Activated gamma-delta T cell (primary cell): Measurements from ENCODE around the gene ASL.
A peak's percentile ranks its signal among the peaks of the same experiment; 100 is the strongest.
"Not testable (repeated sequence)": the region's sequence is repeated elsewhere in the genome, so short reads cannot be mapped to it uniquely, and the experiment has no call there.

Experiments
- DNase-seq: peaks from one replicate; lab custom pipeline; 2025; lab: John Stamatoyannopoulos, UW
- total RNA-seq, 2 donors: gene quantifications; one replicate each; lab custom pipeline; 2026; lab: John Stamatoyannopoulos, UW

ASL gene
- total RNA-seq = 19.5 to 28.0 reads per million in 2 donors

- DNase-seq = peak; percentile 83
These were observed at the start of gene ASL for GRCh38 chr7:66075590-66076461. Gene ASL, plus strand, starts transcription at chr7:66075819. Its CDS starts 263 bp downstream, at chr7:66076082.

GRCh38 chr7:66028342-66028741 is 47.3 kb upstream of the ASL start:
- not testable (repeated sequence) for DNase-seq

GRCh38 chr7:66033471-66034385 is 41.9 kb upstream of the ASL start:
- DNase-seq = no peak

- not testable (repeated sequence) for DNase-seq
These were observed 41.1 kb upstream of the ASL start for GRCh38 chr7:66034436-66035010.

GRCh38 chr7:66036382-66036781 is 39.2 kb upstream of the ASL start:
- no peak for DNase-seq

DNA sequence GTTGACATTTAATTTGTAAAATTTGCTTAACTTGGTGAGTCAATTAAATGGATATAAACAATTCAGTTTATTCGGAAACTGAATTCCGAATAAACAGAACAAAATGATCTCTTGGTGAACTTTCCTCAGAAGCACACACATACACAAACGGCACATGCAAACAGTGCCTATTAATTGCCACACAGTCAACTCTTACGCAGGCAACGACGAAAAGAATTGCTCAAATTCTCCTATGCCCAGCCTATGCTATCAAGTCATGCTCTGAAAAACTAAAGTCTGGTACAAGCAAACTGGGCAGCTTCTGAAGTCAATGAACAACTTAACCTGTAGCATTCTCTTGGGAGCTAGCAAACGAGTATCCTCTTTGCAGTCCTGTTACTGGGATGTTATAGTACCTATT is 38.8 kb upstream of the ASL start:
- no peak for DNase-seq

DNA sequence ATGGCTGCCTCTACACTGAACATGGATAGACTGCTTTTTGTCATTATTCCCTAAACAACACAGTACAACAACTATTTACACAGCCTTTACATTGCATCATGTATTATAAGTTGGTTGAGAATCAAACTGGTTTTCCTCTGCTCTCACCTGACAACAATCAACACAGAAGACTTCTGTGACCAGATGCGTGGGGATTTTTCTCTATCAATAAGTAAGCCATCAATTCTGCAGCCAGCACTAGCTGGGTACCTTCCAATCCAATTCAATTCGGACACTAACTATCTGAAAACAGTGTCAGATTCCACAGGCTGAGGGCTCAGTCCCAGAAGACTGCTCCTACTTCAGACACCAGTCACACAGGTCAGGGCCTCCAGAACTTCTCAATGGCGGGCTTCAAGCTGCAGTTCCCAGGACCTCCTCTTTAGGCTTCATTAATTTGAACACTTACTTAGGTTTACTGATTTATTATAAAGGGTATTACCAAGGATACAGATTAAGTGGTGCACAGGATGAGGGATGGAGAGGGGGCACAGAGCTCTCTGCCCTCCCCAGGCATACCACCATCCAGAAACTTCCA is 36.4 kb upstream of the ASL start:
- DNase-seq = no peak

GRCh38 chr7:66043681-66044497 is 31.7 kb upstream of the ASL start:
- no peak for DNase-seq

GRCh38 chr7:66044498-66044854 is 31.1 kb upstream of the ASL start:
- DNase-seq = not testable (repeated sequence)

DNA sequence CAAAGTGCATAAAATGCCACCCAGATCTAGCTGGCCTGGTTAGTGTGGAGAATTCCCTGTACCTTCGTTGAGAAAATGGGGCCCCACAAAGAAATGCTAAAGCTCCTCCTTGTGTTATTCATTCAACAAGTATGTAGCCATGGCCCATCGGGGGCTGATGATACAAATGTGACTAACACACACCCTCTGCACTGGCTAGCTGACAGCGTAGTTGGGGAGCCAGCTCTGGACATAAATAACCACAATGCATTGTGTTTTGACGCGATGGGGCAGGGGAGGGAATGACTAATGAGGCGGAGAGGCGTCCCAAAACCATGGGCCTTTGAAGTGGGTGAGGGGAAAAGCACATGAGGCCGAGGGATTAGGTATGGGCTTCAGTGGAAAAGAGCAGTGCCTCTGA is 28.2 kb upstream of the ASL start:
- no peak for DNase-seq

- not testable (repeated sequence) for DNase-seq
These were observed 25.7 kb upstream of the ASL start for GRCh38 chr7:66049886-66050285.

DNA sequence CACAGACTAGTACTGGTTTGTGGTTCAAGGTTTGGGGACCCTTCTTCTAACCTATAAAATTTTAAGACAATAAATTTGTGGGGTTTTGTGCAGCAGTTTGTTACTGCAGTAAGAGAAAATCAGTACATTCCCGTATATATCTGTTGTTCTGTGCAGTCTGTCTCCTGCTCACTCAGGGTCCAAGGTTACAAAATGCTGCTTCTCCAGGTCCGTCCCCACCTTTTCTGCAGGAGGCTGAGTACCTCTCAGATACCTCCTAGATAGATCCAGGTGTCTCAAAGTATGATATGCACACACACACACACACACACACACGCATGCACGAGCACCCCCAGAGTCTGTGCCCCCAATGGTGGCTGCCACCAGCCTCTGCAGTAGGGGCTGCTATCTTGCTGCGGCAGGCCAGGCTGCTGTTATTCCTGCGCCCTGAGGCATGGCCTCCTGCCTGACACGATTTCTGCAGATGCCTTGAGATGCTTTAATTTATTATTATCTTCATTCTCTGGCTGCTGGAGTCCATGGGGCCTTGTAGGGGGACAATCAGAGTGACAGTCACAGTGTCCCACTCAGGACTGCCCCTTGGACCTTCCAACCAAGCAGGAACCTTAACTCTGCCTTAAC is 25.2 kb upstream of the ASL start:
- no peak for DNase-seq

GRCh38 chr7:66050990-66051448 is 24.6 kb upstream of the ASL start:
- no peak for DNase-seq

DNA sequence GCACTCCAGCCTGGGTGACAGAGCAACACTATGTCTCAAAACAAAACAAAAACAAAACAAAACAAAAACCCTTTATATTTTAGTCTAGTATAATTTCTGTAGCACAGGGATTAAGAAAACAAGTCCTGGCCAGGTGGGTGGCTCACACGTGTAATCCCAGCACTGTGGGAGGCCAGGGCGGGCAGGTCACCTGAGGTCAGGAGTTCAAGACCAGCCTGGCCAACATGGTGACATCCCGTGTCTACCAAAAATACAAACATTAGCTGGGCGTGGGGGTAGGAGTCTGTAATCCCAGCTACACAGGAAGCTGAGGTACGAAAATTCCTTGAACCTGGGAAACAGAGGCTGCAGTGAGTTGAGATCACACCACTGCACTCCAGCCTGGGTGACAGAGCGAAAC is 23.2 kb upstream of the ASL start:
- DNase-seq = no peak

DNA sequence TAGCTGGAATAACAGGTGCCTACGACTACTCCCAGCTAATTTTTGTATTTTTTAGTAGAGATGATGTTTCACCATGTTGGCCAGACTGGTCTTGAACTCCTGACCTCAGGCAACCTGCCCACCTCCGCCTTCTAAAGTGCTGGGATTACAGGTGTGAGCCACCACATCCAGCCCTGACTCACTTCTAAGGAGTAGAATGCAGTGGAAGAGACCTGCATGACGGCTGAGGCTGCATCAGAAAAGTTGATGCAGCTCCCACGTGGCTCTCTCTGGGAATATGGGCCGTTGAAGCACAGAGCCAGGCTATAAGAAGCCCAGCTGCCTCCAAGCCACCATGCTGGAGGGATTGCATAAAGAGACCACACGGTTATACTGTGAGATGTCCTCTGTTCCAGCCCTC is 21.6 kb upstream of the ASL start:
- no peak for DNase-seq

DNA sequence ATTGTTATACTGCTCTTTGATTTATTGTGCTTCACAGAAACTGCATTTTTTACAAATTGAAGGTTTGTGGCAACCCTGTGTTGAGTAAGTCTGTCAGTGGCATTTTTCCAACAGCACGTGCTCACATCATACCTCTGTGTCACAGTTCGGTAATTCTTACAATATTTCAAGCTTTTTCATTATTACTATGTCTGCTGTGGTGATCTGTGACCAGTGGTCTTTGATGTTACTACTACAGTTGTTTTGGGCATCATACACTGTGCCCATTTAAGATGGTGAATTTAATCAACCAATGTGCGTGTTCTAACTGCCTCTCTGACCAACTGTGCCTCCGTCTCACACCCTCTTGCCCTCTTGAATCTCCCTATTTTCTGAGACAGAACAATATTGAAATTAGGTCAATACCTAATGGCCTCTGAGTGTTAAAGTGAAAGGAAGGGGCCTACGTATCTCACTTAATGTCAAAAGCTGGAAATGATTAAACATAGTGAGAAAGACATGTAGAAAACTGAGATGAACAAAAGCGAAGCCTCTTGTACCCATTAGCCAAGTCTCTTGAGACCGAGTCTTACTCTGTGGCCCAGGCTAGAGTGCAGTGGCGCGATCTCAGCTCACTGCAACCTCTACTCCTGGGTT is 20.2 kb upstream of the ASL start:
- DNase-seq = no peak

GRCh38 chr7:66060796-66061195 is 14.8 kb upstream of the ASL start:
- no peak for DNase-seq

GRCh38 chr7:66069732-66070131 is 5.9 kb upstream of the ASL start:
- no peak for DNase-seq

DNA sequence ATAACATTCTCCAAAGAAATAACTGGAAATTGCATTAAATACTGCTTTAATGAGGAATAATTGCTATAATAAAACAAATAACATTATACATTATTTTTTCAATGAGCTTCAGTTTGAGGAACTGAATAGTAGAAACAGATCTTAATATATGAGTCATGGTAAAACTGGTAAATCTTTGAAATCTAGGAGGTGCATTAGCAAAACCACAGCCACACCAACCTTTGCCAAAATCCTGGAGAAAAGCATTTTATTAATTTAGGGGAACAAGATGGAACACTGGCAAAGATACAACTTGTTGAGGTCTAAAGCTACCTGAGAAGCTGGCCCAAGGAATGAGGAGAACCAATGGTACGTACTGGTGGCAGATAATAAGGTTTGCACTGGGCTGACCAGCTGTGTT is 5.4 kb upstream of the ASL start:
- DNase-seq = no peak

DNA sequence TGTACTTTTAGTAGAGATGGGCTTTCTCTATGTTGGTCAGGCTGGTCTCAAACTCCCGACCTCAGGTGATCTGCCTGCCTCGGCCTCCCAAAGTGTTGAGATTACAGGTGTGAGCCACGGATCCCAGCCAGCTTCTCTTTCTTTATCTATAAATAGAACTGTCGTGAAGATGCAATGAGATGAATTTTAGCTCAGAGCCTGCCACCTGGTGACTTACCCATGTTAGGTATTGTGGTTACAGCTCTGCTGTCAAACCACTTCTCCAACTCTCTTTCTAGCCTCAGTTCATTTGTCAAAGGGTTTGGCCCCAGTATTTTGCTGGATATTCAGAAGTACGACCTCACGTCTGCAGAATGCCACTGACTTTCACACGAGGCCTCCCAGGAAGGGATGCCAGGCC is 3.4 kb upstream of the ASL start:
- DNase-seq = not testable (repeated sequence)
